ENCODE measurements around the gene SAA1.

GRCh38 chr11:18261721-18262120, 4.3 kb upstream of the SAA1 start:
- TF ChIP-seq CTCF (optimal IDR thresholded peaks at IDR 0.05 in 1 of 3, IDR thresholded peaks at IDR 0.05 in 1 of 3, conservative IDR thresholded peaks at IDR 0.05 in 1 of 3; ENCODE audit: extremely low read depth in 1 of 3, insufficient read depth in 2 of 3, low read length in 3 of 3) (no peak), EZH2 (IDR thresholded peaks at IDR 0.05; ENCODE audit: low read length) (no peak)

All from keratinocyte (primary cell).